Endothelial cell of hepatic sinusoid (primary cell): ENCODE measurements around the gene FGF16.
"Not testable (repeated sequence)": the region's sequence is repeated elsewhere in the genome, so short reads cannot be mapped to it uniquely, and the experiment has no call there.

Experiments
- in situ Hi-C: cut with HindIII; loops from 2 replicates; pipeline ENCODE4 v1.10.0; 2017; ENCODE audit warnings: low sequenced_read_pairs

The FGF16 gene

DNA sequence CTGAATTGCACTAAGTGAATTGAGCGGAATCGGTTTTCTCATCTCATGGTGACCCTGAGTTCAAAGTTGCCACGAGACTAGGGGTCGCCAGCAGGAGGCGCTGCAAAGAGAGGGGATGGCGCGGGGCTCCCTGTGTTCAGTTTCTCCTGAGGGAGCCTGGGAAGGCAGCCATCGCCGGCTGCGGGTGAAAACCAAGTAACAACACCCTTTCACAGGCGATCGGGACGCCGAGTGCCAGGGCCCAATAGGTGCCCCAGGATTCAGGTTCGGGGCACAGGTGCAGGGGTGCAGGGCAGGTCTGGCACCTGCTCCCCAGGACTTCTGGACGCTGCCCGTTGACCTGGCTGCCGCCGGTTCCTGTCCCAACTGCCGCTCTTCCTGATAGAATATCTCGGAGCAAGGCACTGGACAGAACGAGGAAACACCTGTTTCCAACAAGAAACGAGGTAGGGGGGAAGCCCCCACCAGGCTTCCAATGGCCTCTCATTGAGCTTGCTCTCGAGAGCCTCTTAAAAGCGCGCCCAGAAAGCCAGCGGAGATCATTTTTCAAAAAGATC lies 1.1 kb upstream of the FGF16 start:
- in situ Hi-C loops = no loop called here

DNA sequence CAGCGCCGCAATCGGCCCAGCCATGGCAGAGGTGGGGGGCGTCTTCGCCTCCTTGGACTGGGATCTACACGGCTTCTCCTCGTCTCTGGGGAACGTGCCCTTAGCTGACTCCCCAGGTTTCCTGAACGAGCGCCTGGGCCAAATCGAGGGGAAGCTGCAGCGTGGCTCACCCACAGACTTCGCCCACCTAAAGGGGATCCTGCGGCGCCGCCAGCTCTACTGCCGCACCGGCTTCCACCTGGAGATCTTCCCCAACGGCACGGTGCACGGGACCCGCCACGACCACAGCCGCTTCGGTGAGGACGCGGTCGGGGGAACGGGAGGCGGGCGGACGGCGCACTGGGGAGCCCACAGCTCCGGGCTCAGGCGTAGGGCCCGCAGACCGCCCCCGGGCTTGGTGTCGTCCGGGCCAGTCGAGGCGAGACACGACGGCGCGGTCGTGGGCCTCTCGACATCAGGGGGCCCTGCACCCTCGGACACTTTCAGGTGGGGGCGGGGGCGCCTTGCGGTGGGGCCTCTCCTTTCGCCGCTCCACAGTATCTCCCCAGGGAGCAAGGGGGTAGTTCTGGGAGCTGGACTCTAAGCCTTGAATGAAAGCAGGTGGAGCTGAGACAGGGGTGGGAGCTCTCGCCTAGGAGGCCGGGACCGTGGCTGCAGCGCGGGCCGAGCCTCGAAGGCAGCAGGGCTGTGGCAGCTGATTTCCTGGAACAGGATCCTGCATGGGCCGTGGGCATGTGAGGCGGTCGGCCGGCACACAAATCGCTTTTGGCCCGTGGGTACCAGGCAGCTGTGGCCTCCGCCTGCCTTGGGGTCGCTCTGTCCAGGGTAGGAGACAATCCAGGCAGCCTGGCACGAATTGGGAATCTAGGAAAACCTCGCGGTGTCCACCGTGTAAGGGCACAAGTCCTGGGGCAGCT lies 722 bp downstream of the FGF16 start:
- in situ Hi-C loops = no loop called here

DNA sequence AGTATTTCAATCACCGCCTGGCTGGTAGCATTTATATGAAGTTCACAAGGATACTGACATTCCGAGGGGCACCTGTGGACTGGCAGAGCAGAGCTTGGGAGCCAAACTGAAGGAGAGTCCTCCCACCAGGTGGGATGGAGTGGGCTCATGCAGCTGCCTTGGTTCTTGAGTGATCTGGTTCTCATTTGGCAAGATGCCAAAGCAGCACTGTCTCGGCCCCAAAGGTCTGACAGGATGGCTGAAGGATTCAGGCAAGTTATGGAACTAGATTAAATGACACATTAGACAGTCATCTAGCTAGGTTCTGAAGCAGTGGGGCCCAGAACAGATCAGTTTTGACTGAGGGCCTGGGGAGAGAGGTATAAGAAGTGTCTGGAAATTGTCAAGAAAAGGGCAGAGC lies 3.2 kb downstream of the FGF16 start:
- in situ Hi-C loops = no loop called here

DNA sequence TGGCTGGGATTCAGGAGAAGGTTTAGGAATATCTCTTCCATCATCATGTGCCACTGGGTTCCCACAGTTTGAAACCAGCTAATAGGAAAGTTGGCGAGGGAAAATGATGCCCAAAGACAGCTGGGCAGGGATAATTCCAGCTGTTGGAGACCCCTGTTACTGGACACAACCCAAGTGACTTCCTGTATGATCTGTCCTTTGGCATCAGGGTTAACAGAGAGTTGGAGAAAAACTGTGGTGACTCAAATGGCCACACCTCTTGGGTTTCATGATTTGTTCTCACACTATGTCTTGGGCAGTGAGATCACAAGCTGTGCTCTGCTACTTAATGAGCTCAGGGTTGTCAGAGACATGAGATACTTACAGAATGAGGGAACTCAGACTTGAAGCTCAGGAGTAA lies 3.8 kb downstream of the FGF16 start:
- in situ Hi-C loops = no loop called here

DNA sequence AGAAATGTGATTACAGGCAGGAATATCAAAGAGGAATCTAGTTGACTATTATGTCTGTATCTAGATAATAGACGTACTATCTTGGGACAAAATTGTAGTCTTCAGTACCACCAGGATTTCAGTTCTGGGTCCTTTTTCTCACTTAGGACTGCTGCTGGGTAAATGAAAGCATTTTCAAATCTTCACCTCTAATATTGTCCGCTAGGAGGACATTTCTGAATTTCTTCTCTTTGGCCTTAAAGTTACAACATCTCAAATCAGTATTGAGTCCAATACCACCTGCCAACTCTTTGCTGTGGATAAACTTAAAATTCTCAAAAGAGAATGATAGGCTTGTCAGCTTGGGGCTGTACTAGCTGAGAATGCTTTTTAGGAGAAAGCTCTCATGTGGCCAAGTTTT lies 6.0 kb downstream of the FGF16 start:
- in situ Hi-C loops = no loop called here

DNA sequence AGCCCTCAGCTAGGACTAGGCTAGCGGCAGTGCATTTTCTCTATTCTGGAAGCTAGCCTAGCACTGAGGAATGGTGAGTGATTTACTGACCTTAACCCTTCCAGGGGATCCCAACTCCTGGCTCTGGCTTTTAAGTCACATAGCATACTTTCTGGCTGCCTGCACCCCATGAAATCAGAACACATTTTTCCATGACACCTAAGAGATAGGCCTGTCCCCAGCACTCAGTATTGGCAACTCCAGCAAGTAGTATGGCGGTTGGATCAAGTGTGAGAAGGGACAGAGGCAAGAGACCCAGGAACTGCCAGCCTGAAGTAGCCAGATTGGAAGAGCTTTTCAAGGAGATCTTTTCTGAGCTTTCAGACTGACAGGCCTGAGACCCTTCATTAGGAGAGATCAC lies 8.2 kb downstream of the FGF16 start:
- in situ Hi-C loops = no loop called here

DNA sequence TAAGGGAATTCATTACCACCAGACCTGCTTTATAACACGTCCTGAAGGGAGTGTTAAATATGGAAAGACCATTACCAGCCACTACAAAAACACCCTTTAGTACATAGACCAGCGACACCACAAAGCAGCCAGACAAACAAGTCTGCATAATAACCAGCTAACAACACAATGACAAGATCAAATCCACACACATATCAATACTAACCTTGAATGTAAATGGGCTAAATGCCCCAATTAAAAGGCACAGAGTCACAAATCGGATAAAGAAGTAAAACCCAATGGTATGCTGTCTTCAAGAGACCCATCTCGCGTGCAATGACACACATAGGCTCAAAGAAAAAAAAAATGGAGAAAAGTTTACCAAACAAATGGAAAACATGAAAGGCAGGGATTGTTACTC lies 36.9 kb downstream of the FGF16 start:
- in situ Hi-C loops = no loop called here

GRCh38 chrX:77493677-77494553 lies 46.7 kb downstream of the FGF16 start:
- in situ Hi-C loops = no loop called here

DNA sequence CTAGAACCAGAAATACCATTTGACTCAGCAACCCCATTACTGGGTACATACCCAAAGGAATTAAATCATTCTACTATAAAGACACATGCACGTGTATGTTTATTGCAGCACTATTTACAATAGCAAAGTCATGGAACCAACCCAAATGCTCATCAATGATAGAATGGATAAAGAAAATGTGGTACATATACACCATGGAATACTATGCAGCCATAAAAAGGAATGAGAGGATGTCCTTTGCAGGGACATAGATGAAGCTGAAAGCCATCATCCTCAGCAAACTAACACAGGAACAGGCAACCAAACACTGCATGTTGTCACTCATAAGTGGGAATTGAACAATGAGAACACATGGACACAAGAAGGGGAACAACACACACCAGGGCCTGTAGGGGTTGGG lies 53.0 kb downstream of the FGF16 start:
- in situ Hi-C loops = not testable (repeated sequence)

- in situ Hi-C loops = no loop called here
Measured at GRCh38 chrX:77502951-77503525, 55.8 kb downstream of the FGF16 start.

DNA sequence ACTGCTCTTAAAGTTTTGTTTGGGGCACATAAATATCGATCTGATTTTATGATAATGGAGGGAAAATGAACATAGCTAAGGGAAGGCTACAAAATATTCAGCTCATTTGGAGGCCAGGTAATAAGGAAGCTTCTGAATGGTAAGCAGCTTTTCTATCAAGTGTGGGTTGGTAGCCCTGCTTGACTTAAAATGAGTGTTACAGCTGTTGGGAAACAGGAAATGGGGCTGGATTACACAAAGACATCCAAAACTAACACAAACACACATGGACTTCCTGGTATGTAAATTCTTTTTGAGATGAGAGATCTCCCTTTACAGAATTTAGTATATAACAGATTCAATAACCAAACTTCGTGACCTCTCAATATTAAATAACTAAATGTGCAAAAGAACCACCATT lies 58.0 kb downstream of the FGF16 start:
- in situ Hi-C loops = no loop called here
